Activated CD8-positive, alpha-beta T cell treated with anti-CD3 and anti-CD28 coated beads, Interleukin-2, amount 10 ng/mL, durations not matched to agents 7 days and 5 days (primary cell): ENCODE results near the gene SUSD1. TPM values are rescaled to one million over a fixed set of nuclear protein-coding genes. Genes with fewer than 3 reads are reported as not detected.
A peak's percentile ranks its signal among the peaks of the same experiment; 100 is the strongest.

Source experiments
- ATAC-seq: fragments of 150-1000 bp; cut with Tn5 transposase; one replicate; pipeline ENCODE4 v1.10.0; 2021; ENCODE audit warnings: moderate library complexity
- CTCF ChIA-PET: fragments of 350-600 bp; sonication (Branson Sonifier 250); formaldehyde crosslinking; loops from one replicate; lab custom pipeline; 2021; ENCODE audit warnings: antibody characterized with exemption; lab: Charles Lee
- POLR2A ChIA-PET: fragments of 350-600 bp; sonication (Branson Sonifier 250); formaldehyde crosslinking; loops from one replicate; lab custom pipeline; 2021; ENCODE audit warnings: antibody characterized with exemption; lab: Charles Lee
- DNase-seq: peaks from one replicate; pipeline ENCODE4 v3.0.0-alpha.2; 2020
- H3K27ac Mint-ChIP-seq: one replicate; pipeline ENCODE4 v1.8.0; 2021; ENCODE audit warnings: mild to moderate bottlenecking, mixed read lengths
- H3K27me3 Mint-ChIP-seq: one replicate; pipeline ENCODE4 v1.8.0; 2021; ENCODE audit warnings: low read depth, mixed read lengths
- H3K36me3 Mint-ChIP-seq: one replicate; pipeline ENCODE4 v1.8.0; 2021; ENCODE audit warnings: low read depth, mixed read lengths
- H3K4me1 Mint-ChIP-seq: one replicate; pipeline ENCODE4 v1.8.0; 2021; ENCODE audit warnings: low read depth, mixed read lengths
- H3K4me3 Mint-ChIP-seq: one replicate; pipeline ENCODE4 v1.8.0; 2021; ENCODE audit warnings: mild to moderate bottlenecking, mixed read lengths
- H3K9me3 Mint-ChIP-seq: one replicate; pipeline ENCODE4 v1.8.0; 2022; ENCODE audit warnings: mixed read lengths; ENCODE audit not compliant: insufficient read depth
- total RNA-seq, 2 experiments: library from RNA; stranded (reverse); gene quantifications; one replicate each; pipeline ENCODE4 v1.2.3, GENCODE V29; 2021

Gene SUSD1
- total RNA-seq, 2 experiments from 2014 or later: 15.2 to 17.9 TPM

DNA sequence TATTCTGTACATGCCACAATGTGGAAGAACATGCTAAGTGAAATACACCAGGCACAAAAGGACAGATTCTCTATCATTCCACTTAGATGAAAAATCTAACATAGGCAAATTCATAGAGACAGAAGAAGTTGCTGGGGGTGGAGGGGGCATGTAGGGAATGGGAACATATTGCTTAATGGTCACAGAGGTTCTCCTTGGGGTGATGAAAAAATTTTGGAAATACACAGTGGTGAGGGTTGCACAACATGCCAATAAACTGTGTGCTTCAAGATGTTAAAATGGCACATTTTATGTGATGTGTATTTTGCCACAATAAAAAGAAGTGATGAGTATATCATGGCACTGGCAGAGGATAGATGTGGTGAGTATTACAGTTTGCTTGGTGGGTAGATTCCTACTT lies 111.9 kb downstream of the SUSD1 start:
- Mint-ChIP-seq H3K4me1 (peaks cover 31% of the 10 kb centered on the region), H3K36me3 (peaks cover 56% of the 10 kb centered on the region), H3K27me3 (no peaks in the 10 kb centered on the region), H3K4me3 (no peak overlapping the region), H3K27ac (peak overlapping the region; percentile 18), H3K9me3 (peaks cover 5% of the 10 kb centered on the region)
- no peak for ATAC-seq
- POLR2A ChIA-PET: no interaction called here
- no peak for DNase-seq
- CTCF ChIA-PET: no interaction called here

DNA sequence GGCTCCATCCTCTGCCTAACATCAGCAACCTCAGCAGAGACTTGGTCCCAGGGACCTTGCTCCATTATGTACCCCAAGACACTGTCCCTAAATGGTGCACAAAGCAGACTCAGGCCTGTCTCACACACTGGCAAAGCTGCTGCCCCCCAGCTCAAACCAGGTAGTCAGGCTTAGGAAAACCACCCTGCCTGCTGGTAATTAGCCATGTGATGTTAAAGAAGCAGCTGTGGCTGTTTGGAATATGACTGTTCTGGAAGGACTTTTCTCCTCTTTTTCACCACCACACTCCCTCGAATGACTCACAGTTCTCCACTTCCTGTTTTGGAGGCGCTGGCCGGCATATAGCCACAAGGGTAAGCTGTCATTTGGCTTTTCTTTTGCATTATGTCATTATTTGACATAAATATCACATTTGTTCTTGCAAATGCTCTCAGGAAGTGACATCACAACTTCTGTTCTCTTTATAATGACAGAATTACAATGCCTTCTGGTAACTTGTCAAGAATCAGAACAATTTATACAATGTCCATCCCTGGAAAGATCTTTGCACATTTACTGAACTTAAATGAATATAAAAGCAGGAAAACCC lies 113.9 kb downstream of the SUSD1 start:
- DNase-seq (peak; percentile 67), ATAC-seq (peak; percentile 86)
- Mint-ChIP-seq H3K9me3 (peaks cover 5% of the 10 kb centered on the region), H3K36me3 (peaks cover 66% of the 10 kb centered on the region), H3K27me3 (no peaks in the 10 kb centered on the region), H3K27ac (peak overlapping the region; percentile 77), H3K4me3 (no peak overlapping the region), H3K4me1 (peaks cover 36% of the 10 kb centered on the region)
- POLR2A ChIA-PET: no interaction called here
- CTCF ChIA-PET: interaction anchor here (2.6 kb wide), 1 partner anchor 13 kb away, joined by 10 read pairs; no protein-coding TSS in a partner anchor

DNA sequence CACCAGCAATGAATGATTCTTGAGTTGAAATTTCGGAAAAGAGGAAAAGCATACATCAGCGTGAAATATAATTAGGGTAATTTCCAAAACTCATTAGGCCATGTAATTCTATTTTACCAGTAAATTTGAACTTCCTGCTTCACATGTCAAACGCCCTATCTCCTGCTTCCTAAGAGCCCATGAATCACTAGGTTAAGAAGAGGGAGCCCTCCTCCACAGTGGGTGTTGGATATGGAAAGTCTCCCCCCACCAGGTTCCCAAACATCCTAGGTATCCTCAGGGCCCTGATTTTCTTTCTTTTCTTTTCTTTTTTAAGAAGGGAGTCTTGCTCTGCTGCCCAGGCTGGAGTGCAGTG lies 115.2 kb downstream of the SUSD1 start:
- Mint-ChIP-seq H3K9me3 (peaks cover 5% of the 10 kb centered on the region), H3K4me1 (peaks cover 36% of the 10 kb centered on the region), H3K27ac (peak overlapping the region; percentile 55), H3K27me3 (no peaks in the 10 kb centered on the region), H3K4me3 (no peak overlapping the region), H3K36me3 (peaks cover 68% of the 10 kb centered on the region)
- no peak for ATAC-seq
- CTCF ChIA-PET: interaction anchor here (2.6 kb wide), 1 partner anchor 15 kb away, joined by 10 read pairs; no protein-coding TSS in a partner anchor
- no peak for DNase-seq
- POLR2A ChIA-PET: no interaction called here

DNA sequence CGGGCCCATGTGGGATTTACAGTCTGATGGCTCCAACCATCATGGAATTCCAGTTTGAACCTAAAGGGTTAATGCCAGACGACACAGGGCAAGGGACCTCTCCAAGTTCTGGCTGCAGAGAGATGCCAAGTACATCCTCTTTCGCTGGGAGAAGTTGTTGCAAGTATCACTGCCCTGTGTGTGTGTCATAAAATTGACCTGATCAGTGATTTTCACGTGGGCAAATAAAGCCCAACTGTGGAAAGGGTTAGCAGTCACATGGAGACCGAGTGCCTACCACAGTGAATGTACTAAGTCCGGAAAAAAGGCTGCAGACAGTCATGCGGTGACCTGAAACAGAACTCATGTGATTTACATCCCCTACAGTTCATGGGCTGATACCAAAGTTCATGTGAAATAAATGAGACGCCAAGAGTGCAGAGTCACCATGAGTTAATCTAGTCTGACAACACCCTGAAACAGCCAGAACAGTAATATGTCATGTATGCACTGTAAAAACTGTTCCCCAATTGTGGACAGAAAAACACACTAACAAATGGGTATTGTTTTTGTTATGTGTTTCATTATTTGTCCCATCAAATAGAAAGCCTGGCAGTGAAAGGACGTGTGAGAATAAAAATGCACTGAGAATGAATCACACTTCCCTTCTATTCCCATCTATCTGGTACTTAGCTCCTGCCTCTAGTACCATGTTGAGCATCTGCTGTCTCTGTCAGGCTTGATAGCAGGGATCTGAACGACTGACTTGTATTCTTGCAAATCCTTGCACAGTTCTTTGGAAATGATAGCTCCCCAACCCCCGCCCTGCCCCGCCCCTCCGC lies 115.7 kb downstream of the SUSD1 start:
- Mint-ChIP-seq H3K9me3 (peaks cover 5% of the 10 kb centered on the region), H3K4me1 (peaks cover 36% of the 10 kb centered on the region), H3K36me3 (peaks cover 71% of the 10 kb centered on the region), H3K4me3 (no peak overlapping the region), H3K27ac (no peak overlapping the region), H3K27me3 (no peaks in the 10 kb centered on the region)
- POLR2A ChIA-PET: no interaction called here
- ATAC-seq (no peak), DNase-seq (no peak)
- CTCF ChIA-PET: interaction anchor here (2.6 kb wide), 1 partner anchor 15 kb away, joined by 10 read pairs; no protein-coding TSS in a partner anchor

DNA sequence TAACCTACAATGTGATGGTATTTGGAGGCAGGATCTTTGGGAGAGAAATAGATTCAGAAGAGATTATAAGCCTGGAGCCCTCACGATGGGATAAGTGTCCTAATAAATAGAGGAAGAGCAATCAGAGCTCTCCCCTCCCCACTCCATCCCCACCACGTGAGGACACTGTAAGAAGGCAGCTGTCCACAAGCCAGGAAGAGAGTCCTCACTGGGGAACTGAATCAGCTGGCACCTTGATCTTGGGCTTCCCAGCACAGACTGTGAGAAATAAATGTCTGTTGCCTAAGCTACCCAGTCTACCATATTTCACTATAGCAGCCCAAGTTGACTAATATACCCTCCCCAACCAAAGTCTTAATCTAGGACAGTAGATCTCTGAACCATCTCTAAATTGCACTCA lies 118.1 kb downstream of the SUSD1 start:
- no peak overlapping the region for H3K27ac Mint-ChIP-seq
- DNase-seq (no peak), ATAC-seq (no peak)
- no peak overlapping the region for H3K4me3 Mint-ChIP-seq
- ChIA-PET CTCF (interaction anchor here (1.5 kb wide), 1 partner anchor 10 kb away, joined by 6 read pairs; no protein-coding TSS in a partner anchor), POLR2A (no interaction called here)
- H3K36me3 Mint-ChIP-seq: peaks cover 66% of the 10 kb centered on the region
- H3K27me3 Mint-ChIP-seq: no peaks in the 10 kb centered on the region
- H3K9me3 Mint-ChIP-seq: peaks cover 5% of the 10 kb centered on the region
- peaks cover 22% of the 10 kb centered on the region for H3K4me1 Mint-ChIP-seq

DNA sequence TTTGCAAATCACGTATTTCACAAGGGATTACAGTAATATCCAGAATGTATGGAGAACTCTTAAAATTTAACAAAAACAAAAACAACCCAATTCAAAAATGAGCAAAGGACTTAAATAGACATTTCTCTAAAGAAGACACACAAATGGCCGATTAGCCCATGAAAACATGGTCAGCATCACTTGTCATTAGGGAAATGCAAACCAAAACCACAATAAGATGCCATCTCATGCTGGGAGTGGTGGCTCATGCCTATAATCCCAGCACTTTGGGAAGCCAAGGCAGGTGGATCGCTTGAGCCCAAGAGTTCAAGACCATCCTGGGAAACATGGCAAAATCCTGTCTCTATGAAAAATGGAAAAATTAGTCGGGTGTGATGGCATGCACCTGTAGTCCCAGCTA lies 120.2 kb downstream of the SUSD1 start:
- peaks cover 5% of the 10 kb centered on the region for H3K4me1 Mint-ChIP-seq
- POLR2A ChIA-PET: no interaction called here
- H3K4me3 Mint-ChIP-seq: no peak overlapping the region
- H3K27me3 Mint-ChIP-seq: no peaks in the 10 kb centered on the region
- DNase-seq (no peak), ATAC-seq (no peak)
- CTCF ChIA-PET: no interaction called here
- H3K27ac Mint-ChIP-seq: no peak overlapping the region
- no peaks in the 10 kb centered on the region for H3K9me3 Mint-ChIP-seq
- H3K36me3 Mint-ChIP-seq: peaks cover 57% of the 10 kb centered on the region

DNA sequence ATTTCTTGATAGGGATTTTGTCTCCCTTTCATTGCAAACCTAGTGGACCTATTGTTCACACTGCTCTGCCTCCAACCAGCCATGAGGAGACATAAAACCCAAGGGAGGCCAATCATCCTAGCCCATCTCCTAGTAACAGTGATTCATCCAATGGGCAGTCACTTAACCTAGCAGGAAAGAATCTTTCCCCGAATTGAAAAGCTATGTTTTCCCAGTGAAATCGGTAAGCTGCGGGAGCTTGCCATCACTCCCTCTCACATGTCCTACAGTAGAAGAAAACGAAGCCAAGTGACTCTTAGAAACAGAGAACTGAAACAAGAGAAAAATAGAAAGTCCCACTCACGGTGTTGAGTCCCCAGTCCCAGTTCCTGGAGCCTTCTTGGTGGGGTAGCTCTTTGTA lies 123.3 kb downstream of the SUSD1 start:
- CTCF ChIA-PET: interaction anchor here (2.5 kb wide), 1 partner anchor 23 kb away, joined by 16 read pairs; no protein-coding TSS in a partner anchor
- Mint-ChIP-seq H3K4me1 (peaks cover 16% of the 10 kb centered on the region), H3K36me3 (peaks cover 59% of the 10 kb centered on the region), H3K4me3 (no peak overlapping the region), H3K27ac (no peak overlapping the region), H3K9me3 (peaks cover 14% of the 10 kb centered on the region), H3K27me3 (no peaks in the 10 kb centered on the region)
- ATAC-seq: no peak
- DNase-seq: no peak
- POLR2A ChIA-PET: no interaction called here

DNA sequence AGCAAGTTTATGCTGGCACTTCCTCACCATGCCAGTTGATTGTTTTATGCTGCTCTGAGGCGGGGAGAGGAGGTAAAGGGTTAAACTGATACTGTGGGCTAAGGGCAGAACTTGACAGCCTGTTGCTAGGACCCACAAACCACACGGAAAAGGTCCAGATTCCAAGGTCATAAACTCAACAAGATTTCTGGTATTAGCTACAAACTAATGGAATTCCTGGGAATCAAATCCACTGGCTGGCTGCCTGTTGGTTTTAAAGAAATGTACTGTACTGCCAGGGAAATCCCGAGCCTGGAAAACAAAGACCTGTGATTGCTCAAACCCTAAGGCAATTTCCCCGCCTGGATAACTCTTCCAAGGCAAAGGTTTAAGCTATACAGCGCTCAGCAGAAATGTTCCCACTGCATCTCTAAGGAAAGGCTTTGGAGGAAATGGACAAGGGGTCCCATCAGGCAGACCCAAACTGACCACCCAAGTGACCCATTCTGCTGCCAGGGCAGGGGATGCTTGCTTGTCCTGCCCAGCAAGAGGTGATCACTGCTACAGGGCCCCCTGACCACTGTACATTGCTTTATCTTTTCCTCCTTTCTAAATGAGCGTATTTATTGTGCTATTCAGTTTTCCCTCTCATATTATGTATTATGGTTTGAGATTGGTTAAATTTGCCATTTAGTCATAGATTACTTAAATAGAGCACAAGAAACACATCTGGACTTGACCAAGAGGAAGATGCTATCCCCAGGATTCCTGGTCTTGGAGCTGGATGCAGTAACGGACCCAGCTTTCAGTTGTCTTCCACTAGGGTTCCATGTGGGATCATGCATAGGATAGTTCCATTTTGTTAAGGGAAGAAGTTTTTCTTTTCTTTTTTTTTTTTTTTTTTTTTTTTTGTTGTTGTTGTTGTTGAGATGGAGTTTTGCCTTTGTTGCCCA lies 124.3 kb downstream of the SUSD1 start:
- Mint-ChIP-seq H3K4me3 (no peak overlapping the region), H3K4me1 (peaks cover 13% of the 10 kb centered on the region), H3K27ac (no peak overlapping the region), H3K36me3 (peaks cover 55% of the 10 kb centered on the region), H3K9me3 (peaks cover 14% of the 10 kb centered on the region), H3K27me3 (no peaks in the 10 kb centered on the region)
- ChIA-PET CTCF (interaction anchor here (2.5 kb wide), 1 partner anchor 24 kb away, joined by 16 read pairs; no protein-coding TSS in a partner anchor), POLR2A (no interaction called here)
- DNase-seq: no peak
- ATAC-seq: no peak

DNA sequence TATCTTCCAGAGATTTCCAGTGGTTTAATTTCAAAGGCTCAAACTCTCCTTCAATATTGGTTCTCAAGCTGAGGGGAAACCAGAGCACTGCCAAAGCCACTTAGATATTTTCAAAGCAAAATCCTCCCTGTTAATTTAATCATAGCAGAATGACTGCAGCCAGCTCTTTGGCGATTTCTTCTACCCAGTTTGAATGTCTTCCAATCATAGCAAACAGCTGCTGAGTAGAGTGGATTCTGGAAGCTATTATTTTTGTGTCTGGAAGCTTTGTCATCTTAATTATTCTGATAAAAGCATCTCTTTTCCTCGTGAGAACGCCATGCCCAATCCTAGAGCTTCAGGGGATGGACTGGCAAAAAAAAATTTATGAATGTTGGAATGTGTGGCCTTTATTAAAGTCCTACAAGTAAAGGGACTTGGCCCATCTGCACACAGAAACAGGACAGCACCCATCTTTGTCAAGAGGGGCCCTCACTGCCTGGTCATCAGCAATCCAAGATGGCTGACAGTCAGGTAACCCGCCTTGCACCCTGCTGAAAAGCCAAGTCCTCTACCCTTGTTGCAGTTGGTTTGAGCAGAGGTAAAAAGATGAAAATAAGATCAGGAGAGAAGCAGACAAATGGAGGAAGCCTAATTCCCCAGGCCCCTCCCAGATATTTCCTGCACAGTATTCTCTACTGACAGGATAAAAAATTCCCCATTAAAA lies 125.1 kb downstream of the SUSD1 start:
- ChIA-PET CTCF (no interaction called here), POLR2A (interaction anchor here (1.0 kb wide), 1 partner anchor 387 kb away, joined by 3 read pairs; no protein-coding TSS in a partner anchor)
- Mint-ChIP-seq H3K27me3 (no peaks in the 10 kb centered on the region), H3K4me3 (no peak overlapping the region), H3K36me3 (peaks cover 61% of the 10 kb centered on the region), H3K27ac (no peak overlapping the region), H3K9me3 (peaks cover 14% of the 10 kb centered on the region), H3K4me1 (peaks cover 13% of the 10 kb centered on the region)
- ATAC-seq: no peak
- DNase-seq: no peak

DNA sequence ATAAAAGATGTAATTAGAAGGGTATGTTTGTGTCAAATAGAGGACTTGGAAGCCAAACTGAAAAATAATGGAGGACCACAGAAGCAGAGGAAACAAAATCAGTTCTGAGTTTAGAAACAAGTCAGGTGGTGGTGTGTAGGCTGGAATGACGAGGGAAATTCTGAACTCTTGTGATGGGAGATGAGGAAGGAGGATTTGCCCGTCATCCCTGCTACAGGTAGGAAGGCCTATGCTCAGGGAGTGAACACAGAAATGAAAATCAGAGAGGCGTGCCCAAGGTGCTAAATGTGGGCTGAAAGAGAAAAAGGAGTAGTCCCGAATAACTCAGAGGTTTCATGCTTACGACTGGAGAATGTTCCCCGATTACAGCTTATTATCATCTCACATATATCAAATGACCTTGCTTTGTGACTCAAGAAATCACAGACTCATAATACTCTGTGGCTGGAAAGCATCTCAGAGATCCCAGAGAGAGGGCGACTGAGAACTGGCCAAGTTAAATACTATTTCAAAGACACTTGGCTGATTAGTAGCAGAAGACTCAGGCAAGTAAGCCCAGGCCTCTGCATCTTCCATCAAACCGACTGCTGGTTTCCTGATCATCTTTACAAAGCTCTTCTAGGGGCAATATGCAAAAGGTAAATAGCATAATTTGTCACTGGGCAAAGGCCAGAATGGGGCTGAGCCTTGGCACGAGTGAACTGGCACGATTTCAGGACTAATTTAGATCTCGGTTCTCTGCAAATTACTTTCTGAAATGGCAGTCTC lies 126.0 kb downstream of the SUSD1 start:
- H3K36me3 Mint-ChIP-seq: peaks cover 58% of the 10 kb centered on the region
- peaks cover 14% of the 10 kb centered on the region for H3K9me3 Mint-ChIP-seq
- DNase-seq (no peak), ATAC-seq (no peak)
- H3K4me3 Mint-ChIP-seq: no peak overlapping the region
- ChIA-PET CTCF (interaction anchor here (2.4 kb wide), 1 partner anchor 26 kb away, joined by 8 read pairs; no protein-coding TSS in a partner anchor), POLR2A (interaction anchor here (1.0 kb wide), 1 partner anchor 386 kb away, joined by 3 read pairs; no protein-coding TSS in a partner anchor)
- peak overlapping the region; percentile 3 for H3K27ac Mint-ChIP-seq
- H3K4me1 Mint-ChIP-seq: peaks cover 13% of the 10 kb centered on the region
- H3K27me3 Mint-ChIP-seq: no peaks in the 10 kb centered on the region
